ENCODE measurements around the gene CNTRL.
A peak's percentile ranks its signal among the peaks of the same experiment; 100 is the strongest.
"Not testable (repeated sequence)": the region's sequence is repeated elsewhere in the genome, so short reads cannot be mapped to it uniquely, and the experiment has no call there.

Gene CNTRL, protein sequence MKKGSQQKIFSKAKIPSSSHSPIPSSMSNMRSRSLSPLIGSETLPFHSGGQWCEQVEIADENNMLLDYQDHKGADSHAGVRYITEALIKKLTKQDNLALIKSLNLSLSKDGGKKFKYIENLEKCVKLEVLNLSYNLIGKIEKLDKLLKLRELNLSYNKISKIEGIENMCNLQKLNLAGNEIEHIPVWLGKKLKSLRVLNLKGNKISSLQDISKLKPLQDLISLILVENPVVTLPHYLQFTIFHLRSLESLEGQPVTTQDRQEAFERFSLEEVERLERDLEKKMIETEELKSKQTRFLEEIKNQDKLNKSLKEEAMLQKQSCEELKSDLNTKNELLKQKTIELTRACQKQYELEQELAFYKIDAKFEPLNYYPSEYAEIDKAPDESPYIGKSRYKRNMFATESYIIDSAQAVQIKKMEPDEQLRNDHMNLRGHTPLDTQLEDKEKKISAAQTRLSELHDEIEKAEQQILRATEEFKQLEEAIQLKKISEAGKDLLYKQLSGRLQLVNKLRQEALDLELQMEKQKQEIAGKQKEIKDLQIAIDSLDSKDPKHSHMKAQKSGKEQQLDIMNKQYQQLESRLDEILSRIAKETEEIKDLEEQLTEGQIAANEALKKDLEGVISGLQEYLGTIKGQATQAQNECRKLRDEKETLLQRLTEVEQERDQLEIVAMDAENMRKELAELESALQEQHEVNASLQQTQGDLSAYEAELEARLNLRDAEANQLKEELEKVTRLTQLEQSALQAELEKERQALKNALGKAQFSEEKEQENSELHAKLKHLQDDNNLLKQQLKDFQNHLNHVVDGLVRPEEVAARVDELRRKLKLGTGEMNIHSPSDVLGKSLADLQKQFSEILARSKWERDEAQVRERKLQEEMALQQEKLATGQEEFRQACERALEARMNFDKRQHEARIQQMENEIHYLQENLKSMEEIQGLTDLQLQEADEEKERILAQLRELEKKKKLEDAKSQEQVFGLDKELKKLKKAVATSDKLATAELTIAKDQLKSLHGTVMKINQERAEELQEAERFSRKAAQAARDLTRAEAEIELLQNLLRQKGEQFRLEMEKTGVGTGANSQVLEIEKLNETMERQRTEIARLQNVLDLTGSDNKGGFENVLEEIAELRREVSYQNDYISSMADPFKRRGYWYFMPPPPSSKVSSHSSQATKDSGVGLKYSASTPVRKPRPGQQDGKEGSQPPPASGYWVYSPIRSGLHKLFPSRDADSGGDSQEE (N-terminal part only)

DNA sequence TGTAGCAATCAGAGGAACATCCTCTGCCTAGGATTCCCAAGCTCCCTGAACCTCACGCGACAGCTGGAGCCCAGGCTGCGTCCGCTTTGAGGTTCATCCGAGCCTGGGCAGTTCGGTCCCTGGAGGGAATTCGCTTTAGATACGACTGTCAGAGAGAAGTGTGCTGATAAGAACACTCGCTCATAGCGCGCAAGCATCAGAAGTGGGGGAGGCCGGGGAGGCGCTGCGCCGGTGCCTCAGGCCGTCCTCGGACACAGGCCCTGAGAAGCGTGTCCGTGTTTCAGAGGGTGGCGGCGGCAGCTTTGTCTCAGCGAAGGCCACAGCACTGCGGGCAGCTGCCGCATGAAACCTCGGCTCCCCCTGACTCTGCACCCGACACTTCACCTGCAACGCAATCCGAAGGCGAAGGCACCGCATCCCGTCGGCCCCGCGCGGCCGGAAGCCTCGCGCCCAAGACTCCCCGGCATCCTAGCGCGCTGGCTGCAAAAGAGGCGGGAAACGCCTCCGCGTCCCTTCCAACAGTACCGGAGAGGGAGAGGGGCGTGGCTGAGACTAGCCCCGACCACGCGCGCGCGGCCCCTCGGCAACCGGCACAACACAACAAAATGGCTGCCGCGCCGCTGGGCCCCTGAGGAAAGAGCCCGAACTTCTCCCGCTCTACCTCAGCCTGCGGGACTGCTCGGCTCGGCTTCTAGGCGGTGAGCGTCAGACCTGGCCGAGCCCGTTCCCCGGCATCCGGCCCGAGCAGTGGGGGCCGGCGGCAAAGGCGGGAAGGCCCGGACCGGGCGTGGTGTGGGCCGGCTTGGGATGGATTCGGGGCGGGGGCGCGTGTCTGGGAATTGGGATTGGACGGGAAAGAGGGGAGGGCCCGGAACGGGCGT lies at the start of gene CNTRL:
Gene CNTRL, plus strand, starts transcription at position 586 of the 881 bp plus-strand sequence. CDS start 13,372 bp downstream, outside the sequence.
- peak; percentile 96 for DNase-seq

DNA sequence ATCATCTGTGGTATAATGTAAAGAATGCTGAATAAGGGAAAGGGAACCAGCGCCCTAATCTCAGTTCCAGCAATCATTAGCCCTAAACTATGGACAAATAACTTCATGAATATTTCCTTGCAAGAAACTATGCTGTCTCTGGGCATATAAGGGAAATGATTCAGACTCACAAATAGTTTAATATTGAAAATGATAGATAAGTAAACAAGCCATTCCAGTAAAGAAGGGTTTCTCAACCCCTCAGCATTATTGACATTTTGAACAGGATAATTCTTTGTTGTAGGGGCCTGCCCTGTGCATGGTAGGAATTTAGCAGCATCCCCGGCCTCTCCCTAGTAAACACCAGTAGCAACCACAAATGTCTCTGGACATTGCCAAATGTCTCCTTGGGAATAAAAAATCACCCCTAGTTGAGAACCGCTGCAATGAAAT lies 48.5 kb upstream of the CNTRL start:
- DNase-seq, result no peak

DNA sequence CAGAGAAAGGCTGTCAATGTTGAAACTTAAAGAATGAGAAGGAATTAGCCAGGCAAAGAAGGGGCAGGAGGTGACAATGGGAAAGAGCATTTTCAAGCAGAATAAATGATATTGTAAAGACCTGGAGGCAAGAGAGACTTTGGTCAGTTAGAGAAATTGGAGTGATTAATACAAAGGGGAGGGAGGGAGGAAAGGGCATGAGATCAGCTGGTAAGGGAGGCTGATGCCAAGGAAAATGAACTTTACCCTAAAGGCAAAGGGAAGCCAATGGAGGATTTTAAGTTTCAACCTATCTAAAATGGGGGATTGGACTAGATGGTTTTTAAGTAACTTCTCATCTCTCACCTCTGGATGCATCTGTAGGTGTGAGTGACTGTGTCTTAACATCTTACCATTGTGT lies 48.0 kb upstream of the CNTRL start:
- no peak for DNase-seq

DNA sequence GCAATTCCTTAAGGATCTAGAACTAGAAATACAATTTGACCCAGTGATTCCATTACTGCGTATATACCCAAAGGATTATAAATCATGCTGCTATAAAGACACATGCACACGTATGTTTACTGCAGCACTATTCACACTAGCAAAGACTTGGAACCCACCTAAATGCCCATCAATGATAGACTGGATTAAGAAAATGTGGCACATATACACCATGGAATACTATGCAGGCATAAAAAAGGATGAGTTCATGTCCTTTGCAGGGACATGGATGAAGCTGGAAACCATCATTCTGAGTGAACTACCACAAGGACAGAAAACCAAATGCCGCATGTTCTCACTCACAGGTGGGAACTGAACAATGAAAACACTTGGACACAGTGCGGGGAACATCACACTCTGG lies 46.5 kb upstream of the CNTRL start:
- DNase-seq, result not testable (repeated sequence)

DNA sequence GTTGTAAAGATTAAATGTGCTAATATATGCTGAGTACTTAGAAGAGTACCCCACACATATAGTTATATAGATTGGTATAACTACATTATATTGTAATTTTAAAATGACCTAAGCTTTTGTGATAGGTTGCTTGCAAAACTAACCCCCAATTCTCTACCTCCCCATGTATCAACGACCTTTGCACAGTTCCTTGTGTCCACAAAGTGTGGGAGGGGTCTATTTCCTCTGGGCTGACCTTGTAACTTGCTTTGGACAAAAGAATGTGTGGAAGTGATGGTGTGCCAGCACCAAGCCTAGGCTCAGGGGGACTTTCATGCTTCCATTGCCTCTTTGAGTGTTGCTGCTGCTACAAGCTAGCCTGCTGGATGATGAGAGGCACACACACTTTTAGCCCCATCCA lies 45.3 kb upstream of the CNTRL start:
- DNase-seq, result no peak

DNA sequence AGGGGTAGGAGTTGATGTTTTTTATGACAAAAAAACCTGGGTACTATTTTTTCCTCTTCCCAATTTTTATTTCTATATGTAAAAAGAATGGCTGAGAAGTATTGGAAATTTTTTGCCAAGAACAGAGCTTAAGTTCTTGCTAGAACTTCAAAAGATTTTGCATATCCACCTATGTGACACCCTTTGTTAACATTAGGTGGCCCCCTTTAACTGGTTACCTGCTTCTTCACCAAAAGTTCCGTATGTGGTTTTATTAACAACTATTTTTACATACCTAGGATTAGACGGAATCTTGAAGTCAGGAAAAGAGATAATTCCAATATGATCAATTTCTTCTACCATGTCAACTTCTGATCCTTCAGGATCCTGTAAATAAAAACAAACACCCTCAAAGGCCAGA lies 40.2 kb upstream of the CNTRL start:
- no peak for DNase-seq

DNA sequence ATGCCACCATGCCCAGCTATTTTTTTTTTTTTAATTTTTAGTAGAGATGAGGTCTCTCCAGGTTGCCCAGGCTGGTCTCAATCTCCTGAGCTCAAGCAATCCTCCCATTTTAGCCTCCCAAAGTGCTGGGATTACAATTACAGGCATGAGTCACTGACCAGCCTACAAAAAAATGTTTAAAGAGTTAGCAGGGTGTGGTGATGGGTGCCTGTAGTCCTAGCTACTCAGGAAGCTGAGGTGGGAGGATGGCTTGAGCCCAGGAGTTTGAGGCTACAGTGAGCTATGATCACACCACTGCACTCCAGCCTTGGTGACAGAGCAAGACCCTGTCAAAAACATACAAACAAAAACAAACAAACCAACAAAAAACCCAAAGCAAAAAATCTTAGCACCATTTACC lies 39.0 kb upstream of the CNTRL start:
- not testable (repeated sequence) for DNase-seq

DNA sequence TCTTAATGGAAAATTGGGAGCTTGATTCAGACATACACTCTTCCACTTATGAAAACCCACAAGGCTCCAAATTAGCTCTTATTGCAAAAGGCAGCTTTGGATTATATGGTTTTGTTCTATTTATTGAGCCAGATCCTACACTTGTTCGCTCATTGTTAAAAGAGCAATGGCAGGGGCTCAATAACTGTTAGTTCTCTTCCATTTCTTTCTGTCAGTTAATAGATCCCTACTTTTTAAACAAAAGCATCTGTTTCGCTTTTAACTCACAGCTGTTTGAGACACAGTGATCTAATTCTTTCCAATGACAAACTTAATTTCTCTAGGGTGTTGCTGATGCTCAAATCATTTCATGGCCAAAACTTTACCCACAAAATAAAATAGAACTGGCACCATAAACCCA lies 36.4 kb upstream of the CNTRL start:
- no peak for DNase-seq

DNA sequence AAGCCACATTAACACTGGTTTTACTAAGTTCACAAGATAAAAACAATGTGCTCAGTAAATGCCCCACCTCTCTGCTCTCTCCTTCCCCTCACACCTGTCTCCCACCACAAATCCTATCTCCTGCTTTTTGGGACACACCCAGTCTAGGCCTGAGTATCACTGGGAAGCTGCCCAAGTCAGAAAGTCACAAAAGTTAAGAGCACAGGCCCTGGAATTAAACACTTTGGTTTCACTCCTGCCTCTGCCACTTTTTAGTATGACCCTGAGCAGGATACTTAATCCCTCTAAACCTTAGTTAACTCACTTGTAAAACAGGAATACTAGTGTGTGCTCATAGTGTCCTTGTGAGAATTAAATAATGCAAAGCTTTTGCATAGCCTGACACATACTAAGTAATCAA lies 36.0 kb upstream of the CNTRL start:
- no peak for DNase-seq

DNA sequence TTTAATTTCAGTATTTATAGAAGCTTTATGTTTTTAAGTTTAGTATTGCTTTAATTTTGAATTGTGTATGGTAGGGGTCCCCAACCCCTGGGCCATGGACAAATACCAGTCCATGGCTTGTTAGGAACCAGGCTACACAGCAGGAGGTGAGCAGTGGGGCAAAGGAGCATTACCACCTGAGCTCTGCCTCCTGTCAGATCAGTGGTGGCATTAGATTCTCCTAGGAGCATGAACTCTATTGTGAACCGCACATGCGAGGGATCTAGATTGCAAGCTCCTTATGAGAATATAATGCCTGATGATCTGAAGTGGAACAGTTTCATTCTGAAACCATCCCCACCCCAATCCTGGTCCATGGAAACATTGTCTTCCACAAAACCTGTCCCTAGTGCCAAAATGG lies 26.6 kb upstream of the CNTRL start:
- no peak for DNase-seq

DNA sequence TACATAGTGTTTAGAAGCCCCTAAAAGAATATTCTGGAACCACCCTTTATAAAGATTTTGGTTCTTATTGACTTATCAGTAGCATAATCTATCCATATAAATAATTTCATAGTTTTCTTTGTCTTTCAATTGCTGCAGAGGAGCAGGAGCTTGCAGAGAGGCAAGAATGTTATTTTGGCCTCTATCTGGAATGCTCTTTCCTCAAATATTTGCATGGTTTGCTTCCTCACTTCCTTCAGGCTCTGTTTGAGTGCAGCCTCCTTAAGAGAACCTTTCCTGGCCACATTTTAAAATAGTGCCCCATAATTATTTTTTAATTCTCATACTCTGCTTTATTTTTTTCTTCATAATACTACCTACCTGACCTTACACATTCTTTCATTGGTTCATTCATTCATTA lies 26.1 kb upstream of the CNTRL start:
- no peak for DNase-seq

DNA sequence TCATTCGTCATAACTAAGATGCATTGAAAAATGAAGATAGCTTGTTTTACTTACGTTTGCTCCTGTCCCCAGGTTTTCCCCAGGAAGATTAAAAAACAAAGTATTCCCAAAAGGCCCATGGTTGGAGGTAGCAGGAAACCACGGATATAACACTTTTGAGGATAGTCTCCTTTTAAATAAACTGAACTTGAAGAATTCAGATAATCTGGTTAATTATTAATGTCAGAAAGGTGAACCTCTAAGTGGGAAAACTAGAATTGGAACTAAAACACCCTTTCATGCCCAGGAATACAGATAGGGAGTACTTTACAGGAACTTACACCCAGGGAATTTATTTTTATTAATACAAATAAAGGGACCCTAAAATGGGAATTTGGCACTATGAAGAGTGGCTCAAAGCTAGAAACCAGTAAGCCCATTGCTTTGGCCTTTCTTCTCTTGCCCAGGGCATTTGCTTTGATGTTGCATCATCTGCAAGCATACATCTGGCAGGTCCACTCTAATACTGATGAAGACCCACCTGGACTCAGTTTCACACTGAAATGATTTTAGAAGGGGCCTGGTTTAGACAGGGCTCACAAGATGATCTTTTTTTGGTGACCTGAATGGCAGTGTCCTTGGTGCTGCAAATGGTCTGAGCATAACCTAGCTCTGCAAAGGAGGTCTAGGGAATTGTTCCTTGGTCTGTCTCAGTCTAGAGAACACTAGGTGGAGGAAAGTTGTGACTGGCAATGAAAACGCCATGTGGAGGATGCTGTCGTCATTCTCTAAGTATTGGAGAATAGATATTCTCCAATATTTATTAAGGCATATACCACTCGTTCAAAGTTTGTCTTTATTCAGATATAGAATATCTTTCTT lies 24.4 kb upstream of the CNTRL start, which contains the start of gene C5:
Gene C5, minus strand, starts transcription at position 148 of the 861 bp plus-strand sequence. Its CDS starts 29 bp downstream, at position 119.
- no peak for DNase-seq

DNA sequence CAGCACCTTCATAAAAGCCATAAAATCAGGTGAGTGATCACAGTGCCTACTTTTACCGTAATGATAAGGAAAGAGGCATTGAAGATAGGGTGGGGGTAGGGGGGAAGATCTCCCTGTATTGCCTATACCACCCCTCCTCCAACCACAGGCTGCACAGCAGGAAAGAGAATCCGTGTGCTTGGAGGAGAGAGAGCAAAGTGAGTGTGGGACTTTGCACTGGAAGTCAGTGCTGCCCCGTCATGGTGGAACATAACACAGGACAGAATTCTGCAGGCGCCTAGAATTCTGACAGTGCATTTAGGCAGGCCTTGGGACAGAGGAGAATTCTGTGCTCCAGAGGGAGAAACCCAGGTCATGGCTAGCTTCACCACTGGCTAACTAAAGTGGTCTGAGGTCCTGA lies 21.2 kb upstream of the CNTRL start:
- DNase-seq, result no peak

DNA sequence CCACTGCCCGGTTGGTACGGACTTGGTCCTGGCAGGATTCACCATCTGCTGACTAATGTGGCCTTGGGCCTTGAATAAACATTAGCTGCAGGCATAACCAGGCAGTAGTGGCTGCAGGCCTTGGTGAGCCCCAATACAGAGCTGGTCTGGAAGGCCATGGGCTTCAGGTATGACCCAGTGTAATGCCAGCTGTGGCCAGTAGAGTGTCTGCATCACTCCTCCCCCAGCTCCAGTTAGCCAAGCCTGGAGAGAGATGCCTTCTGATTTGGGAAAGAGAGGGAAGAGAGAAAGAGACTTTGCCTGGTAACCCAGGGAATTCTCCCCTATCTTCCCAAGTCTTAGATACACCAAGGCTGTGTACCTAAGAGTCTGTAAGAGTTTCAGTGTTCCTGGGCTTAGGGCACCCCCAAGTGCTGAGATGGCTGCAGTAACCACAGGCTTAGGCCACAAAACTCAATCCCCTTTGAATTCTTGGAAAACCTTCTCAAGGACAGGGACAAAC lies 19.1 kb upstream of the CNTRL start:
- no peak for DNase-seq

DNA sequence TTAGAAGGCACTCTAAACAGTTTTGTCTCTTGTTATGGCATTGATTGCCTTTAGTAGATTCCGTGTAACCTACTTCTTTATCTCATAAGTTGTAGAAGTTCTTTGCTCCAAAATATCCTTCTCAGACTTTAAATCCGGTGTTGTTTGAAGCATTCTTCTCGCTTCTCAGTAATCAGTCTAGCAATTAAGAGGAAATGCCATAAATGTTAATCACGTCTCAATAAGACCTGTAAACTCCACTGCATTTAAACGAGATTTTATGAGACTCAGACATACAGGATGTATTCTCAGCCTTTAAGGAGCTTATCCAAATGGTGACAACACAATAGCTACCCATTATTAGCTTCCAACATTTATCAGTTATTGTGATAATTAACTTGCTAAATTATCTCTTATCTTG lies 16.9 kb upstream of the CNTRL start:
- no peak for DNase-seq

DNA sequence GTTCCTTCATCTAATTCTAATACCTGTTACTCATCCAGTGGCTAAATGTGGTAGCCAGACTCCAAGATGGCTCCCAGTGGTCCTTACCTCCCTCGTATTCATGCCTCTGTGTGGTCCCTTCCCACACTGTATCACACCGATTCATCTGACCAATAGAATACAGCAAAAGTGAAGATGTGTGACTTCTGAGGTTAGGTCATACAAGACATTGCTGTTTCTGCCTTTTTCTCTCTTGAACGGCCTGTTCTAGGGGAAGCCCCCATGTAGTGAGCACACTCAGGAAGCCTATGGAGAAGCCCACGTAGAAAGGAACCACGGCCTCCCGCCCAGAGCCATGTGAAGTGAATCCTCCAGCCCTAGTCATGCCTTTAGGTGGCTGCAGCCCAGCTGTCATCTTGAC lies 15.2 kb upstream of the CNTRL start:
- DNase-seq, result no peak

DNA sequence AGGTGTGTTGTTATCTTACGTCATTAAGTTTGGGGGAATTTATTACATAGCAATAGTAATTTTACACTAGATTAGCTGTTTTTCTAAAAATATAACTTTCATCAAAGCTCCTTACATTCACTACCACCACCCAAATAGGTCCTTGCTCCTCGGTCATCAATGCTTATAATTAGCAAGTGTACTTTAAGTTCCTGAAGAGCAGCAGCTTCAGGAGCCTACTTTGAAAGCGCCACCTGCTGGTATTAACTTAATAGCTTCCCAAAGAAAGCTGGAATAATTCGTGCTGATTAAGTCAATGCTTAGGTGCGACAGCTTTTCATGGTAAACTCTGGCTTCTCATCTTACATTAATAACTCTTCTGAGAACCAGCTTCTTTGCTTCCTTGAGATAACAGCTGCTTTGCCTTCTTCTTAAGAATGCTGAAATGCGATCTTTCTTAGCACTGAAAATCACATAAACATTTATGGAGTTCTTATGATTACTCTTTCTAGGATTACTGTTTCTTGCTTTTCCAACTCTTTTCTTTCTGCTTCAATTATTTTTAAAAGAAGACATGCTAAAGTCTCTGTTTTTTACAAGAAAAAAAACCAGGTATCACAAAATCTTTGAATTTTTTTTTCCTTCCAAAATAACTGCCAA lies 14.6 kb upstream of the CNTRL start:
- DNase-seq, result peak; percentile 60

DNA sequence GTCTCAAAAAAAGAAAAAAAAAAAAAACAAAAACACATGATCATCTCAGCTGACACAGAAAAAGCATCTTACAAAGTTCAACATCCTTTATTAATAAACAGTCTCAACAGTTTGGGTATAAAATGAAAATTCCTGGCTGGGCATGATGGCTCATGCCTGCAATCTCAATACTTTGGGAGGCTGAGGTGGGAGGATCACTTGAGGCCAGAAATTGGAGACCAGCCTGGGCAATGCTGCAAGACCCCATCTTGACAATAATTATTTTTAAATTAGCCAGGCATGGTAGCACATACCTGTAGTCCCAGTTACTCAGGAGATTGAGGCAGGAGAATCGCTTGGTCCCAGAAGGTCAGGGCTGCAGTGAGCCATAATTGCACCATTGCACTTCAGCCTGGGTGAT lies 7.9 kb upstream of the CNTRL start:
- no peak for DNase-seq

DNA sequence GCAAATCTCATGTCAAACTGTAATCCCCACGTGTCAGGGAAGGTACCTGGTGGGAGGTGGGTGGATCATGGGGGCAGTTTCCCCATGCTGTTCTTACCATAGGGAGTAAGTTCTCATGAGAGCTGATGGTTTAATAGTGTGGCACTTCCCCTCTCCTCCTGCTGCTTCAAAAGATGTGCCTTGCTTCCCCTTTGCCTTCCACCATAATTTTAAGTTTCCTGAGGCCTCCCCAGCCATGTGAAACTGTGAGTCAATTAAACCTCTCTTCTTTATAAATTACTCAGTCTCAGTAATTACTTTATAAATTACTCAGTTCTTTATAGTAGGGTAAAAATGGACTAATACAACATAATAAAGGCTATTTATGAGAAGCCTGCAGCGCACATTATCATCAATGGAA lies 7.1 kb upstream of the CNTRL start:
- DNase-seq, result no peak

DNA sequence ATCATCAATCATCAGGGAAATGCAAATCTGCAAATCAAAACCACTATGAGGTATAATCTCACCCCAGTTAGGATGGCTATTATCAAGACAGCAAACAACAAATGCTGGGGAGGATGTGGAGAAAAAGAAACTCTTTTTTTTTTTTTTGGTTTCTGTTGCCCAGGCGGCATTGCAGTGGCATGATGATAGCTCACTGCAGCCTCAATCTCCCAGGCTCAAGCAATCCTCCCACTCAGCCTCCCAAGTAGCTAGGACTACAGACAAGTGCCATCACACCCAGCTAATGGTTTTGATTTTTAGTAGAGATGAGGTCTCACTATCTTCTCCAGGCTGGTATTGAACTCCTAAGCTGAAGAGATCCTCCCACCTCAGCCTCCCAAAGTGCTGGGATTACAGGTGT lies 5.4 kb upstream of the CNTRL start:
- DNase-seq, result no peak

Data from NCI-H2029 (cell line).